ENCODE data around the gene RCN1. TPM values are rescaled to one million over a fixed set of nuclear protein-coding genes. Genes with fewer than 3 reads are reported as not detected.
"Not testable (repeated sequence)": the region's sequence is repeated elsewhere in the genome, so short reads cannot be mapped to it uniquely, and the experiment has no call there.

Gene RCN1
- total and polyA plus RNA-seq, 4 donors: 78.7 to 111 (median 84.6) TPM

DNA sequence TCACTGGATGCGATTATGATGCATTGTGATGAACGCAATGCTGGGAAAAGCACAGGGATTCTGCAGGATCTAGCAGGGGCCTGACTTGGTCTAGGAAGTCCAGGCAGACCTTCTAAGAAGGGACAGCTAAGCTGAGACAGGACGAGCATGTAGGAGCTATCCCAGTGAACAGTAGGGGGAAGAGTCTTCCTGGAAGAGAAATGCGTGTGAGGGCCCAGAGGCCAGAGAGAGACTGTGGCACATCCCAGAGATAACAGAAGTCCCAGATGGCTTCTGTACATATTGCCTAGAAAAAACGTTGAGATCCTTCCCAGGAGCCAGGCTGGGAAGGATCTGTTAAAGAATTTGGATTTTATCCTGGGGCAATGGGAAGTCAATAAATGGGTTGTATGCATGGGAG is 24.6 kb downstream of the RCN1 start:
- no peak overlapping the region for H3K4me3 ChIP-seq
- WGBS, 2 donors: 74 to 78% methylated on average over 5 of the region's 5 CpGs

GRCh38 chr11:32116668-32117067 is 25.8 kb downstream of the RCN1 start:
- 95% methylated on average over 2 of the region's 2 CpGs for WGBS, 2 donors
- H3K9me3 ChIP-seq (ENCODE audit: control insufficient read depth in 4 of 4, insufficient read depth in 3 of 4, low read length in 3 of 4): no peaks in the 10 kb centered on the region
- no peaks in the 10 kb centered on the region for H3K27me3 ChIP-seq (ENCODE audit: control insufficient read depth in 3 of 3, insufficient read depth in 3 of 3, low read length in 2 of 3)
- no peak overlapping the region for H3K27ac ChIP-seq (ENCODE audit: low read depth in 1 of 2, low read length in 1 of 2)
- TF ChIP-seq, protein P1, sequence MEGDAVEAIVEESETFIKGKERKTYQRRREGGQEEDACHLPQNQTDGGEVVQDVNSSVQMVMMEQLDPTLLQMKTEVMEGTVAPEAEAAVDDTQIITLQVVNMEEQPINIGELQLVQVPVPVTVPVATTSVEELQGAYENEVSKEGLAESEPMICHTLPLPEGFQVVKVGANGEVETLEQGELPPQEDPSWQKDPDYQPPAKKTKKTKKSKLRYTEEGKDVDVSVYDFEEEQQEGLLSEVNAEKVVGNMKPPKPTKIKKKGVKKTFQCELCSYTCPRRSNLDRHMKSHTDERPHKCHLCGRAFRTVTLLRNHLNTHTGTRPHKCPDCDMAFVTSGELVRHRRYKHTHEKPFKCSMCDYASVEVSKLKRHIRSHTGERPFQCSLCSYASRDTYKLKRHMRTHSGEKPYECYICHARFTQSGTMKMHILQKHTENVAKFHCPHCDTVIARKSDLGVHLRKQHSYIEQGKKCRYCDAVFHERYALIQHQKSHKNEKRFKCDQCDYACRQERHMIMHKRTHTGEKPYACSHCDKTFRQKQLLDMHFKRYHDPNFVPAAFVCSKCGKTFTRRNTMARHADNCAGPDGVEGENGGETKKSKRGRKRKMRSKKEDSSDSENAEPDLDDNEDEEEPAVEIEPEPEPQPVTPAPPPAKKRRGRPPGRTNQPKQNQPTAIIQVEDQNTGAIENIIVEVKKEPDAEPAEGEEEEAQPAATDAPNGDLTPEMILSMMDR (IDR thresholded peaks at IDR 0.05; ENCODE audit: control extremely low read depth, extremely low read depth): no peak
- no peak for DNase-seq
- H3K4me3 ChIP-seq: no peak overlapping the region
- H3K36me3 ChIP-seq (ENCODE audit: control insufficient read depth in 4 of 4, insufficient read depth in 4 of 4, low read length in 4 of 4): no peaks in the 10 kb centered on the region
- ATAC-seq (ENCODE audit: insufficient read depth, low FRiP score): no peak
- H3K9ac ChIP-seq (ENCODE audit: insufficient read depth in 1 of 2, low read length in 2 of 2): no peak overlapping the region
- H3K4me1 ChIP-seq (ENCODE audit: control insufficient read depth in 5 of 5, insufficient read depth in 5 of 5, low read length in 5 of 5): no peaks in the 10 kb centered on the region

More for the DNA sequence above, 24.6 kb downstream of the RCN1 start:
- H3K27me3 ChIP-seq (ENCODE audit: control insufficient read depth in 3 of 3, insufficient read depth in 3 of 3, low read length in 2 of 3): no peaks in the 10 kb centered on the region
- no peaks in the 10 kb centered on the region for H3K36me3 ChIP-seq (ENCODE audit: control insufficient read depth in 4 of 4, insufficient read depth in 4 of 4, low read length in 4 of 4)
- TF ChIP-seq, protein P1 (IDR thresholded peaks at IDR 0.05; ENCODE audit: control extremely low read depth, extremely low read depth): no peak
- no peak overlapping the region for H3K27ac ChIP-seq (ENCODE audit: low read depth in 1 of 2, low read length in 1 of 2)
- ATAC-seq (ENCODE audit: insufficient read depth, low FRiP score): no peak
- no peaks in the 10 kb centered on the region for H3K4me1 ChIP-seq (ENCODE audit: control insufficient read depth in 5 of 5, insufficient read depth in 5 of 5, low read length in 5 of 5)
- H3K9ac ChIP-seq (ENCODE audit: insufficient read depth in 1 of 2, low read length in 2 of 2): no peak overlapping the region
- H3K9me3 ChIP-seq (ENCODE audit: control insufficient read depth in 4 of 4, insufficient read depth in 3 of 4, low read length in 3 of 4): no peaks in the 10 kb centered on the region
- peak in 1 of 3 donors; percentile 20 for DNase-seq

DNA sequence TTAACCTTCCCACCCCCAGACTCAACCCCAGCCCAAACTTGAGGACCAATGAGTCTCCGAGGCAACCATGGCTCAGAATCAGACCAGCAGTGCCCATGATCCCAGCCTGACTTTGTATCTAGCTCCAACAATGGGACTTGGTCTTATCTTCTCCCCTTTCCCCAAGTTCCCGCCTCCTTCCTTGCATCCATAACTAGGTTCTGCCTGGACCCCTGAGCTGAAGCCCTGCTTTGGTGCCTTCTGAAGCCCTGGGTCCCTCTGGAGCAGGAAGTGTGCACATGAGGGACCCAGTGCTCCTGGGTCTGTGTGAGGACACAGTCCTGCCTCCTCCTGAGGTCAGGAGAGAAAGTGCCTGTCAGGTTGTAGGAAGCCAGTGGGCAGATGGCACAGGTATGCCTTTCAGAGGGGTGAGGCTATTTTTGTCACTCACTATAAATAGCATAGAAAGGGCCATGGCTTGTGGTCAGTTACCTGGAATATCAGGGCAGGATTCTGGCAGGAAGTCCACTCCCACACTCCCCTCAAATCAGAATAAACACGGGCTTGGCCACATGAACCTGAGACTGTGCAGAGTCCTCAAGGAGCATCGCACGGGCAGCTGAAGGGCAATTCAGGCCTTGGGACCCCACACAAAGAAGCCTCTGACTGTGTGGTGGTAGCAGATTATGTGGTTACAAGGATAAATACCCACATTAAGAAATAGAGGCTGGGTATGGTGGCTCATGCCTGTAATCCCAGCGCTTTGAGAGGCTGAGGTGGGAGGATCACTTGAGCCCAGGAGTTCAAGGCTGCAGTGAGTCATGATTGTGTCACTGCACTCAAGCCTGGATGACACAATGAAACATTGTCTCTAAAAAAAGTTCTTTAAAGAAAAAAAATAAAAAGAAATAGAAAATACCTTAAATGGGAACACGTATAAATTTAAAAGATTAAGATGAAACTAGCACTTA is 27.4 kb downstream of the RCN1 start:
- no peaks in the 10 kb centered on the region for H3K27me3 ChIP-seq (ENCODE audit: control insufficient read depth in 3 of 3, insufficient read depth in 3 of 3, low read length in 2 of 3)
- no peak overlapping the region for H3K27ac ChIP-seq (ENCODE audit: low read depth in 1 of 2, low read length in 1 of 2)
- no peaks in the 10 kb centered on the region for H3K4me1 ChIP-seq (ENCODE audit: control insufficient read depth in 5 of 5, insufficient read depth in 5 of 5, low read length in 5 of 5)
- H3K36me3 ChIP-seq (ENCODE audit: control insufficient read depth in 4 of 4, insufficient read depth in 4 of 4, low read length in 4 of 4): no peaks in the 10 kb centered on the region
- ATAC-seq (ENCODE audit: insufficient read depth, low FRiP score) (no peak), DNase-seq (no peak)
- H3K4me3 ChIP-seq: no peak overlapping the region
- no peak overlapping the region for H3K9ac ChIP-seq (ENCODE audit: insufficient read depth in 1 of 2, low read length in 2 of 2)
- no peaks in the 10 kb centered on the region for H3K9me3 ChIP-seq (ENCODE audit: control insufficient read depth in 4 of 4, insufficient read depth in 3 of 4, low read length in 3 of 4)
- WGBS, 2 donors: 88 to 91% methylated on average over 7 of the region's 7 CpGs
- TF ChIP-seq, protein P1 (IDR thresholded peaks at IDR 0.05; ENCODE audit: control extremely low read depth, extremely low read depth): no peak

- not testable (repeated sequence) for ATAC-seq (ENCODE audit: insufficient read depth, low FRiP score); H3K27me3 ChIP-seq (ENCODE audit: control insufficient read depth in 3 of 3, insufficient read depth in 3 of 3, low read length in 2 of 3); DNase-seq; H3K9me3 ChIP-seq (ENCODE audit: control insufficient read depth in 4 of 4, insufficient read depth in 3 of 4, low read length in 3 of 4); H3K27ac ChIP-seq (ENCODE audit: low read depth in 1 of 2, low read length in 1 of 2); H3K4me1 ChIP-seq (ENCODE audit: control insufficient read depth in 5 of 5, insufficient read depth in 5 of 5, low read length in 5 of 5); H3K4me3 ChIP-seq; H3K36me3 ChIP-seq (ENCODE audit: control insufficient read depth in 4 of 4, insufficient read depth in 4 of 4, low read length in 4 of 4); H3K9ac ChIP-seq (ENCODE audit: insufficient read depth in 1 of 2, low read length in 2 of 2)
- 94 to 95% methylated on average over 5 of the region's 5 CpGs for WGBS, 2 donors
Observed at GRCh38 chr11:32119139-32119538, 28.3 kb downstream of the RCN1 start.
